GM23338 (cell line): ENCODE results near the gene SERGEF.

ENCODE experiments used
- CTCF ChIP-seq, 2 experiments: fragments of 200-600 bp in 1 of 2; sonication (generic) in 1 of 2; conservative IDR thresholded peaks; 2 replicates each; pipeline versions ENCODE4 v1.5.1 to v1.6.1; 2016 to 2017; ENCODE audit warnings: antibody characterized with exemption in 2 of 2, low read depth in 2 of 2, mild to moderate bottlenecking in 2 of 2, moderate library complexity in 1 of 2
- ETS1 ChIP-seq: IDR thresholded peaks from 2 replicates; pipeline ENCODE4 v1.6.1; 2016; ENCODE audit warnings: antibody characterized with exemption
- EZH2 ChIP-seq: fragments of 200-600 bp; sonication (generic); IDR thresholded peaks from one replicate; pipeline ENCODE4 v1.8.0; 2017; ENCODE audit warnings: antibody characterized with exemption, mild to moderate bottlenecking, low read depth; ENCODE audit not compliant: unreplicated experiment
- EZH2phosphoT487 ChIP-seq: fragments of 200-600 bp; sonication (generic); IDR thresholded peaks from one replicate; pipeline ENCODE4 v1.8.1; 2018; ENCODE audit warnings: antibody characterized with exemption; ENCODE audit not compliant: unreplicated experiment
- JUNB ChIP-seq: IDR thresholded peaks from one replicate; pipeline ENCODE4 v1.6.1; 2016; ENCODE audit warnings: antibody characterized with exemption; ENCODE audit not compliant: unreplicated experiment
- POLR2AphosphoS5 ChIP-seq: IDR thresholded peaks from 2 replicates; pipeline ENCODE4 v1.6.1; 2016; ENCODE audit warnings: antibody characterized with exemption, low read depth
- REST ChIP-seq: IDR thresholded peaks from one replicate; pipeline ENCODE4 v1.6.1; 2018; ENCODE audit warnings: antibody characterized with exemption; ENCODE audit not compliant: unreplicated experiment
- ZNF114 ChIP-seq: fragments of 250-450 bp; sonication (Bioruptor Pico); IDR thresholded peaks from 2 replicates; pipeline ENCODE4 v1.5.0; 2020; ENCODE audit warnings: mild to moderate bottlenecking, moderate library complexity

- no peak for TF ChIP-seq CTCF (conservative IDR thresholded peaks at IDR 0.05; ENCODE audit: low read depth in 2 of 2)
- no peak for TF ChIP-seq REST
- no peak for TF ChIP-seq POLR2AphosphoS5
- TF ChIP-seq EZH2 = no peak
- no peak for TF ChIP-seq EZH2phosphoT487
- no peak for TF ChIP-seq JUNB
- no peak for TF ChIP-seq ETS1
- TF ChIP-seq ZNF114 (CRISPR knock-in tag) = no peak
Measured at GRCh38 chr11:17828311-17828751, 184.5 kb downstream of the SERGEF start.
